Measurements from ENCODE around the gene UNC13B. TPM values are rescaled to one million over a fixed set of nuclear protein-coding genes. Genes with fewer than 3 reads are reported as not detected.

UNC13B gene
- total and polyA plus RNA-seq, 2 donors (not counting 1 experiment from before 2014, with no cell fraction given): 0.19 to 0.25 TPM

DNA sequence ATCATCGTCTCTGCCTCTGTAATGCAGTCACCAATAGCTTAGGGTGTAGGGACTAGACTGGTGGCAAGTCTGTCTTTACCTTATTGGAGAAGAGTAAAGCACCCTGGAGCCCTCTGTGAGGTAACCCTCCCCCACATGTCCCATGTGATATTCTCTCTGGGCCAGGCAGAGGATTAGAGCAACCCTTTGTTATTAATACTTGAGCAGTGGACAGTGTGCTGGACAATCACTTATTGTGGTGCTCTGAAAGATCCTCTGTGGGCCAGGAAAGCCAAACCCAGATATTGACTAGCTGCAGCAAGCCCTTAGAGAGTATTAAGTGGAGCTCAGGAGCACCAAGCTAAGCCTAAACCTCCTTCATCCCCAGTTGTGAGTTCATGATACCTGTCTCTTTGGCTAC lies 188.4 kb downstream of the UNC13B start:
- Histone ChIP-seq H3K79me2 (ENCODE audit: control insufficient read depth, insufficient read depth, low read length) (no peaks in the 10 kb centered on the region), H3K36me3 (replicated peaks in 1 of 2; ENCODE audit: control extremely low read depth in 1 of 2, control insufficient read depth in 1 of 2, extremely low read depth in 1 of 2, insufficient read depth in 2 of 2, low read length in 1 of 2) (no peaks in the 10 kb centered on the region), H3K4me1 (ENCODE audit: control insufficient read depth in 2 of 2, insufficient read depth in 2 of 2, low read length in 2 of 2) (no peaks in the 10 kb centered on the region), H3K27ac (ENCODE audit: low read length in 2 of 2) (no peak overlapping the region), H3K9me3 (ENCODE audit: control extremely low read depth in 1 of 3, control insufficient read depth in 2 of 3, insufficient read depth in 1 of 3, low read length in 2 of 3) (no peaks in the 10 kb centered on the region), H2AFZ (ENCODE audit: insufficient read depth, low read depth, low read length, poor library complexity, severe bottlenecking) (no peak overlapping the region), H4K20me1 (ENCODE audit: control insufficient read depth, insufficient read depth, low read length, poor library complexity, severe bottlenecking) (no peaks in the 10 kb centered on the region), H3K9ac (ENCODE audit: low read length) (no peak overlapping the region), H3K4me2 (replicated peaks; ENCODE audit: low read depth, low read length, poor library complexity, severe bottlenecking) (no peak overlapping the region), H3K27me3 (replicated peaks in 1 of 4; ENCODE audit: control extremely low read depth in 1 of 4, control insufficient read depth in 3 of 4, insufficient read depth in 4 of 4, low read length in 3 of 4) (no peaks in the 10 kb centered on the region), H3K4me3 (ENCODE audit: control extremely low read depth in 1 of 5, extremely low read depth in 1 of 5, insufficient read depth in 1 of 5, low read depth in 2 of 5, low read length in 4 of 5) (no peak overlapping the region)
- DNase-seq (no peak), ATAC-seq (ENCODE audit: low read depth) (no peak)
- CTCF ChIA-PET: no interaction called here
- Mint-ChIP-seq H3K9me3 (ENCODE audit: insufficient read depth) (no peaks in the 10 kb centered on the region), H3K27ac (no peak overlapping the region), H3K27me3 (peaks cover 8% of the 10 kb centered on the region), H3K4me3 (no peak overlapping the region), H3K4me1 (no peaks in the 10 kb centered on the region)
- intact Hi-C loops (cut with micrococcal nuclease): no loop called here
- POLR2A ChIA-PET: no interaction called here
- TF ChIP-seq, protein P1, sequence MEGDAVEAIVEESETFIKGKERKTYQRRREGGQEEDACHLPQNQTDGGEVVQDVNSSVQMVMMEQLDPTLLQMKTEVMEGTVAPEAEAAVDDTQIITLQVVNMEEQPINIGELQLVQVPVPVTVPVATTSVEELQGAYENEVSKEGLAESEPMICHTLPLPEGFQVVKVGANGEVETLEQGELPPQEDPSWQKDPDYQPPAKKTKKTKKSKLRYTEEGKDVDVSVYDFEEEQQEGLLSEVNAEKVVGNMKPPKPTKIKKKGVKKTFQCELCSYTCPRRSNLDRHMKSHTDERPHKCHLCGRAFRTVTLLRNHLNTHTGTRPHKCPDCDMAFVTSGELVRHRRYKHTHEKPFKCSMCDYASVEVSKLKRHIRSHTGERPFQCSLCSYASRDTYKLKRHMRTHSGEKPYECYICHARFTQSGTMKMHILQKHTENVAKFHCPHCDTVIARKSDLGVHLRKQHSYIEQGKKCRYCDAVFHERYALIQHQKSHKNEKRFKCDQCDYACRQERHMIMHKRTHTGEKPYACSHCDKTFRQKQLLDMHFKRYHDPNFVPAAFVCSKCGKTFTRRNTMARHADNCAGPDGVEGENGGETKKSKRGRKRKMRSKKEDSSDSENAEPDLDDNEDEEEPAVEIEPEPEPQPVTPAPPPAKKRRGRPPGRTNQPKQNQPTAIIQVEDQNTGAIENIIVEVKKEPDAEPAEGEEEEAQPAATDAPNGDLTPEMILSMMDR (IDR thresholded peaks at IDR 0.05): no peak
- WGBS (ENCODE audit: insufficient coverage): no CpG with 5 or more reads among the region's 1 CpG

DNA sequence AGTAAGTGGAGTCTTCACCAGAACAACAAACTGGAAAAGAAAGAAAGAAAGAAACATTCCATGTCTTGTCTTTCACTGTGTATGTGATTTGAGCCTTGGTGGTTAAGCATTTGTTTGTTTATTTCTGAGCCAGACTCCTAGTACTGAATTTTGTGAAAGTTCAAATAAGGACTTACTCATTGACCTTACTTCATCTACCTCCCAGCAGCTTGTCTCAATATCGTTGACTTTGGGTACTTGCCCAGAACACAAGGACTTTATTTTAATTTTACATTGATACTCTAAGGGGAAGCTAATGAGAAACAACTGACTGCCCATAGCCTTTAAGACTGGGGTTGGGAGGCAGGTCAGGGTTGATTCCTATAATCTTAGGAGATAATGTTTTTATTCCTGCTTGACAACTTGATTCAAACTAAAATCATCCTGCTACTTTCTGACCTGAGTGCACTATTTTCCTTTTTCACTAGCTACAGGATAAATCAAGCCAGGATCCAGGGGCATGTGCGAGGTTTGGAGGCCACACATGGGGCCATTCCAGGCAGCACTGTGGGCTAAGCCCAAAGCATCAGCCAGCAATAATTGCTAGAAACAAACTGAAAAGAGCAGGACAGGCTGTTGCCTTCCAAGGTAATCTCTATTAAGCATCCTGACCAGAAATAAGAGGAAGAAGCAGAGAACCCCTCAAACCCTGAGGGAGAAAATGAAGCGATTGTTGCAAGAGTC lies 189.2 kb downstream of the UNC13B start:
- DNase-seq: no peak
- Histone ChIP-seq H3K79me2 (ENCODE audit: control insufficient read depth, insufficient read depth, low read length) (no peaks in the 10 kb centered on the region), H3K4me1 (ENCODE audit: control insufficient read depth in 2 of 2, insufficient read depth in 2 of 2, low read length in 2 of 2) (no peaks in the 10 kb centered on the region), H3K9ac (ENCODE audit: low read length) (no peak overlapping the region), H3K36me3 (replicated peaks in 1 of 2; ENCODE audit: control extremely low read depth in 1 of 2, control insufficient read depth in 1 of 2, extremely low read depth in 1 of 2, insufficient read depth in 2 of 2, low read length in 1 of 2) (no peaks in the 10 kb centered on the region), H3K27ac (ENCODE audit: low read length in 2 of 2) (no peak overlapping the region), H3K9me3 (ENCODE audit: control extremely low read depth in 1 of 3, control insufficient read depth in 2 of 3, insufficient read depth in 1 of 3, low read length in 2 of 3) (no peaks in the 10 kb centered on the region), H3K4me2 (replicated peaks; ENCODE audit: low read depth, low read length, poor library complexity, severe bottlenecking) (no peak overlapping the region), H4K20me1 (ENCODE audit: control insufficient read depth, insufficient read depth, low read length, poor library complexity, severe bottlenecking) (no peaks in the 10 kb centered on the region), H2AFZ (ENCODE audit: insufficient read depth, low read depth, low read length, poor library complexity, severe bottlenecking) (no peak overlapping the region), H3K4me3 (ENCODE audit: control extremely low read depth in 1 of 5, extremely low read depth in 1 of 5, insufficient read depth in 1 of 5, low read depth in 2 of 5, low read length in 4 of 5) (no peak overlapping the region), H3K27me3 (replicated peaks in 1 of 4; ENCODE audit: control extremely low read depth in 1 of 4, control insufficient read depth in 3 of 4, insufficient read depth in 4 of 4, low read length in 3 of 4) (no peaks in the 10 kb centered on the region)
- H3K27ac Mint-ChIP-seq: no peak overlapping the region
- CTCF ChIA-PET: no interaction called here
- H3K27me3 Mint-ChIP-seq: peaks cover 8% of the 10 kb centered on the region
- no peaks in the 10 kb centered on the region for H3K9me3 Mint-ChIP-seq (ENCODE audit: insufficient read depth)
- H3K4me3 Mint-ChIP-seq: no peak overlapping the region
- TF ChIP-seq EZH2 (IDR thresholded peaks at IDR 0.05; ENCODE audit: borderline replicate concordance, insufficient read depth, low read depth, low read length, poor library complexity, severe bottlenecking): no peak
- no peak for ATAC-seq (ENCODE audit: low read depth)
- intact Hi-C loops (cut with micrococcal nuclease): no loop called here
- POLR2A ChIA-PET: no interaction called here
- no peaks in the 10 kb centered on the region for H3K4me1 Mint-ChIP-seq
- 100% methylated on average over 1 of the region's 3 CpGs for WGBS (ENCODE audit: insufficient coverage)

Measured in B cell (primary cell).